CD8-positive, alpha-beta memory T cell (primary cell): ENCODE results near the gene ELMO1. TPM values are rescaled to one million over a fixed set of nuclear protein-coding genes. Genes with fewer than 3 reads are reported as not detected.

Experiments used
- CTCF ChIA-PET: fragments of 350-600 bp; sonication (Branson Sonifier 250); formaldehyde crosslinking; loops from one replicate; lab custom pipeline; 2021; ENCODE audit warnings: antibody characterized with exemption; lab: Charles Lee
- POLR2A ChIA-PET: fragments of 350-600 bp; sonication (Branson Sonifier 250); formaldehyde crosslinking; loops from one replicate; lab custom pipeline; 2021; ENCODE audit warnings: antibody characterized with exemption; lab: Charles Lee
- DNase-seq, 5 donors: peaks; one replicate each; pipeline versions ENCODE4 v3.0.0 to v3.0.0-alpha.2; 2020 to 2022; ENCODE audit warnings: mixed read lengths in 1 of 5
- H3K27ac ChIP-seq: one replicate; pipeline ENCODE4 v1.7.0; 2013; ENCODE audit warnings: low read depth, mild to moderate bottlenecking, low read length, moderate library complexity
- H3K27me3 ChIP-seq: 2 replicates; pipeline ENCODE4 v1.7.0; 2013; ENCODE audit warnings: low read length, mild to moderate bottlenecking; ENCODE audit not compliant: insufficient read depth, poor library complexity, severe bottlenecking
- H3K36me3 ChIP-seq: 2 replicates; pipeline ENCODE4 v1.7.0; 2013; ENCODE audit warnings: mild to moderate bottlenecking, low read length, moderate library complexity; ENCODE audit not compliant: insufficient read depth
- H3K4me1 ChIP-seq: 2 replicates; pipeline ENCODE4 v1.7.0; 2013; ENCODE audit warnings: mild to moderate bottlenecking, low read length, moderate library complexity; ENCODE audit not compliant: insufficient read depth
- H3K4me3 ChIP-seq: 2 replicates; pipeline ENCODE4 v1.7.0; 2013; ENCODE audit warnings: mild to moderate bottlenecking, low read length
- H3K9me3 ChIP-seq: 2 replicates; pipeline ENCODE4 v1.7.0; 2013; ENCODE audit warnings: mild to moderate bottlenecking, low read length
- H3K27ac Mint-ChIP-seq, 8 donors: one replicate each; pipeline ENCODE4 v1.8.0; 2020 to 2021; ENCODE audit warnings: mixed read lengths in 8 of 8, mild to moderate bottlenecking in 6 of 8, inconsistent platforms in 3 of 8, moderate library complexity in 3 of 8
- H3K27me3 Mint-ChIP-seq, 2 donors: one replicate each; pipeline ENCODE4 v1.8.0; 2020 to 2021; ENCODE audit warnings: mixed read lengths in 2 of 2, mild to moderate bottlenecking in 1 of 2, moderate library complexity in 1 of 2
- H3K36me3 Mint-ChIP-seq, 3 donors: one replicate each; pipeline ENCODE4 v1.8.0; 2020 to 2021; ENCODE audit warnings: mixed read lengths in 3 of 3, inconsistent platforms in 1 of 3, mild to moderate bottlenecking in 1 of 3
- H3K4me1 Mint-ChIP-seq, 3 donors: one replicate each; pipeline ENCODE4 v1.8.0; 2020 to 2021; ENCODE audit warnings: mixed read lengths in 3 of 3, inconsistent platforms in 1 of 3, mild to moderate bottlenecking in 1 of 3
- H3K4me3 Mint-ChIP-seq, 7 donors: one replicate each; pipeline ENCODE4 v1.8.0; 2020 to 2021; ENCODE audit warnings: mixed read lengths in 7 of 7, mild to moderate bottlenecking in 6 of 7, moderate library complexity in 4 of 7, inconsistent platforms in 2 of 7
- H3K9me3 Mint-ChIP-seq, 5 donors: one replicate each; pipeline ENCODE4 v1.8.0; 2020 to 2022; ENCODE audit warnings: mixed read lengths in 5 of 5, mild to moderate bottlenecking in 3 of 5, moderate library complexity in 2 of 5, inconsistent platforms in 1 of 5
- polyA plus RNA-seq: library from polyadenylated mRNA; unstranded; fragments of 300-500 nt; fragmentation: Illumina TruSeq; gene quantifications from one replicate; pipeline ENCODE4 v1.2.3, GENCODE V29; 2021
- total RNA-seq, 2 experiments: library from RNA; stranded (reverse); gene quantifications; one replicate each; pipeline ENCODE4 v1.2.3, GENCODE V29; 2021

Gene ELMO1
- total and polyA plus RNA-seq, 3 experiments from 2014 or later, result 65.6 to 74.4 (median 66.2) TPM

GRCh38 chr7:36962367-36962766, 486.3 kb downstream of the ELMO1 start:
- no peak overlapping the region for H3K27ac ChIP-seq
- H3K27me3 Mint-ChIP-seq, result no peaks in the 10 kb centered on the region
- H3K36me3 ChIP-seq, result no peaks in the 10 kb centered on the region
- H3K4me1 Mint-ChIP-seq, result peaks cover 30 to 44% (median 43%) of the 10 kb centered on the region in 3 donors
- H3K4me3 Mint-ChIP-seq, result no peak overlapping the region
- DNase-seq, result no peak
- ChIA-PET POLR2A (no interaction called here), CTCF (no interaction called here)
- peaks cover 8 to 25% (median 10%) of the 10 kb centered on the region in 3 donors for H3K36me3 Mint-ChIP-seq
- no peaks in the 10 kb centered on the region for H3K27me3 ChIP-seq
- peaks cover 0 to 8% (median 0%) of the 10 kb centered on the region in 5 donors for H3K9me3 Mint-ChIP-seq
- H3K27ac Mint-ChIP-seq, result peak overlapping the region in 2 of 8 donors; percentile 66 to 92
- no peaks in the 10 kb centered on the region for H3K9me3 ChIP-seq
- no peak overlapping the region for H3K4me3 ChIP-seq
- H3K4me1 ChIP-seq, result peaks cover 6% of the 10 kb centered on the region

GRCh38 chr7:36961693-36962092, 487.0 kb downstream of the ELMO1 start:
- Histone ChIP-seq H3K9me3 (no peaks in the 10 kb centered on the region), H3K27me3 (no peaks in the 10 kb centered on the region), H3K36me3 (no peaks in the 10 kb centered on the region), H3K27ac (no peak overlapping the region), H3K4me3 (no peak overlapping the region), H3K4me1 (peaks cover 6% of the 10 kb centered on the region)
- Mint-ChIP-seq H3K36me3 (peaks cover 7 to 23% (median 8%) of the 10 kb centered on the region in 3 donors), H3K4me3 (no peak overlapping the region), H3K9me3 (peaks cover 0 to 4% (median 0%) of the 10 kb centered on the region in 5 donors), H3K27ac (peak overlapping the region in 1 of 8 donors; percentile 66), H3K27me3 (no peaks in the 10 kb centered on the region), H3K4me1 (peaks cover 28 to 42% (median 40%) of the 10 kb centered on the region in 3 donors)
- CTCF ChIA-PET, result interaction anchor here (1.0 kb wide), 1 partner anchor 322 kb away, joined by 3 read pairs; no protein-coding TSS in a partner anchor
- DNase-seq, result no peak
- POLR2A ChIA-PET, result interaction anchor here (0.6 kb wide), 1 partner anchor 175 kb away, joined by 8 read pairs; no protein-coding TSS in a partner anchor

GRCh38 chr7:36961097-36961496, 487.6 kb downstream of the ELMO1 start:
- Histone ChIP-seq H3K9me3 (no peaks in the 10 kb centered on the region), H3K36me3 (no peaks in the 10 kb centered on the region), H3K4me3 (no peak overlapping the region), H3K27me3 (no peaks in the 10 kb centered on the region), H3K27ac (no peak overlapping the region), H3K4me1 (peaks cover 6% of the 10 kb centered on the region)
- peaks cover 25 to 41% (median 40%) of the 10 kb centered on the region in 3 donors for H3K4me1 Mint-ChIP-seq
- H3K36me3 Mint-ChIP-seq, result peaks cover 7 to 19% (median 8%) of the 10 kb centered on the region in 3 donors
- ChIA-PET POLR2A (interaction anchor here (0.6 kb wide), 1 partner anchor 175 kb away, joined by 8 read pairs; no protein-coding TSS in a partner anchor), CTCF (interaction anchor here (1.0 kb wide), 1 partner anchor 322 kb away, joined by 3 read pairs; no protein-coding TSS in a partner anchor)
- H3K27me3 Mint-ChIP-seq, result no peaks in the 10 kb centered on the region
- peaks cover 0 to 4% (median 0%) of the 10 kb centered on the region in 5 donors for H3K9me3 Mint-ChIP-seq
- H3K4me3 Mint-ChIP-seq, result no peak overlapping the region
- H3K27ac Mint-ChIP-seq, result peak overlapping the region in 3 of 8 donors; percentile 47 to 77 (median 47)
- no peak for DNase-seq

- peaks cover 25 to 46% (median 38%) of the 10 kb centered on the region in 3 donors for H3K4me1 Mint-ChIP-seq
These were observed 488.6 kb downstream of the ELMO1 start for GRCh38 chr7:36960105-36960504.

GRCh38 chr7:36958111-36958733, 490.4 kb downstream of the ELMO1 start:
- ChIA-PET CTCF (interaction anchor here (0.8 kb wide), 1 partner anchor 13 kb away, joined by 3 read pairs; no protein-coding TSS in a partner anchor), POLR2A (no interaction called here)
- Mint-ChIP-seq H3K4me1 (peaks cover 19 to 40% (median 33%) of the 10 kb centered on the region in 3 donors), H3K4me3 (no peak overlapping the region), H3K36me3 (peaks cover 11 to 24% (median 13%) of the 10 kb centered on the region in 3 donors), H3K27ac (no peak overlapping the region), H3K9me3 (no peaks in the 10 kb centered on the region), H3K27me3 (peaks cover 0 to 1% of the 10 kb centered on the region in 2 donors)
- no peak for DNase-seq
- H3K4me3 ChIP-seq, result no peak overlapping the region
- H3K27me3 ChIP-seq, result no peaks in the 10 kb centered on the region
- no peak overlapping the region for H3K27ac ChIP-seq
- H3K9me3 ChIP-seq, result no peaks in the 10 kb centered on the region
- H3K4me1 ChIP-seq, result peaks cover 6% of the 10 kb centered on the region
- H3K36me3 ChIP-seq, result no peaks in the 10 kb centered on the region

More at GRCh38 chr7:36960105-36960504, 488.6 kb downstream of the ELMO1 start:
- Histone ChIP-seq H3K4me1 (peaks cover 6% of the 10 kb centered on the region), H3K9me3 (no peaks in the 10 kb centered on the region), H3K4me3 (no peak overlapping the region), H3K27me3 (no peaks in the 10 kb centered on the region), H3K27ac (no peak overlapping the region), H3K36me3 (no peaks in the 10 kb centered on the region)
- ChIA-PET CTCF (no interaction called here), POLR2A (no interaction called here)
- Mint-ChIP-seq H3K27ac (peak overlapping the region in 4 of 8 donors; percentile 29 to 67 (median 53)), H3K4me3 (no peak overlapping the region), H3K36me3 (peaks cover 10 to 25% (median 10%) of the 10 kb centered on the region in 3 donors), H3K9me3 (peaks cover 0 to 4% (median 0%) of the 10 kb centered on the region in 5 donors), H3K27me3 (peaks cover 0 to 1% of the 10 kb centered on the region in 2 donors)
- DNase-seq, result no peak

GRCh38 chr7:36957620-36958019, 491.0 kb downstream of the ELMO1 start:
- H3K4me1 Mint-ChIP-seq, result peaks cover 19 to 37% (median 33%) of the 10 kb centered on the region in 3 donors
- no peak for DNase-seq
- peaks cover 0 to 1% of the 10 kb centered on the region in 2 donors for H3K27me3 Mint-ChIP-seq
- no peaks in the 10 kb centered on the region for H3K9me3 Mint-ChIP-seq
- H3K27ac Mint-ChIP-seq, result no peak overlapping the region
- Histone ChIP-seq H3K4me1 (peaks cover 6% of the 10 kb centered on the region), H3K36me3 (no peaks in the 10 kb centered on the region), H3K27ac (no peak overlapping the region), H3K4me3 (no peak overlapping the region), H3K9me3 (no peaks in the 10 kb centered on the region), H3K27me3 (no peaks in the 10 kb centered on the region)
- POLR2A ChIA-PET, result no interaction called here
- peaks cover 11 to 22% (median 12%) of the 10 kb centered on the region in 3 donors for H3K36me3 Mint-ChIP-seq
- H3K4me3 Mint-ChIP-seq, result no peak overlapping the region
- CTCF ChIA-PET, result interaction anchor here (0.8 to 1.2 kb wide), 2 partner anchors 13 to 224 kb away, joined by 3 read pairs; no protein-coding TSS in a partner anchor

- Mint-ChIP-seq H3K9me3 (peaks cover 0 to under 1% (median 0%) of the 10 kb centered on the region in 5 donors), H3K27ac (no peak overlapping the region), H3K4me1 (peaks cover 14 to 30% (median 29%) of the 10 kb centered on the region in 3 donors), H3K36me3 (peaks cover 12 to 22% (median 17%) of the 10 kb centered on the region in 3 donors), H3K4me3 (no peak overlapping the region), H3K27me3 (peaks cover 0 to 1% of the 10 kb centered on the region in 2 donors)
- ChIA-PET CTCF (interaction anchor here (1.2 kb wide), 1 partner anchor 225 kb away, joined by 3 read pairs; no protein-coding TSS in a partner anchor), POLR2A (no interaction called here)
- Histone ChIP-seq H3K4me1 (peaks cover 6% of the 10 kb centered on the region), H3K9me3 (no peaks in the 10 kb centered on the region), H3K4me3 (no peak overlapping the region), H3K27me3 (no peaks in the 10 kb centered on the region), H3K36me3 (no peaks in the 10 kb centered on the region), H3K27ac (no peak overlapping the region)
- no peak for DNase-seq
These were observed 491.9 kb downstream of the ELMO1 start for GRCh38 chr7:36956814-36957213.
